Measurements from ENCODE around the gene MAP3K14. TPM values are rescaled to one million over a fixed set of nuclear protein-coding genes. Genes with fewer than 3 reads are reported as not detected.
A peak's percentile ranks its signal among the peaks of the same experiment; 100 is the strongest.

Gene MAP3K14
- total RNA-seq, 1 donor from 2014 or later = 9.2 TPM

DNA sequence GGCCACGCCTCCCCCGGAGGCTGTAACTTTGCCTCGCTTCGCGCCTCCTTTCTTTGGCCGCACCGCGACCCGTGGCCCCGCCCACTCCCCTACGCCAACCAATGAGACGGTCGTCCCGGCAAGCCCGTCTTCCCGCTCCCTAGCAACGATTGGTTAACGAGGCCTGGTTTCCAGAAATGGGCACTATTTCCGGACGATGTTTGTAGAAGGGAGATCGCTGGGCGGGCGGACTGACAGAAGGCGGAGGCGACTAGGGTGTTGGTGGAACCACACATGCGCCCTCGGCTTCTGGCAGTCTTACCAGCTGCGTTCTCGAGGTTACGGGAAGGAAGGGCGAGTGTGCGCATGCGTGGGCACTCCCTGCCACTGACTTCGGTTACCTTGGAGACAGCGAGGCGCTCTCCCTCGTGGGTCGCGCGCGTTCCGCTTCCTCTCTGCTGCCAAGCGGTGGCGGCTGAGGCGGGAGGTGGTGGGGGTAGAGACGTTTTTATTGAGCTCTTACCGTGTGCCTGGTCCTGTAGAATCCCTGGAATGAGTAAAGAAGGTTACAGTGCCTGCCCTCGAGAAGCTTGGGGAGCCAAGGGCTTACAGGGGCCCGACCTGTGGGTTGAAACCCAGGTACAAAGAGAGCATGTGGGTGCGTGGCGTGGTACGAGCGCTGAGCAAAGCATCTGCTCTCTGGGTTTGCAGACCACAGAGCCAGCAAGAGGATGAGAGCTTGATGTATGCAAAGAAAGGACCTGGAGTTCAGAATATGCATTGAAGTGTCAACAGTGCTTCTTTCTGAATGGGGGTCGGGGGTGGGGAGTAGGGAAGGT lies 500 bp upstream of the MAP3K14 start:
- peak; percentile 100 for DNase-seq (ENCODE audit: low read depth)

DNA sequence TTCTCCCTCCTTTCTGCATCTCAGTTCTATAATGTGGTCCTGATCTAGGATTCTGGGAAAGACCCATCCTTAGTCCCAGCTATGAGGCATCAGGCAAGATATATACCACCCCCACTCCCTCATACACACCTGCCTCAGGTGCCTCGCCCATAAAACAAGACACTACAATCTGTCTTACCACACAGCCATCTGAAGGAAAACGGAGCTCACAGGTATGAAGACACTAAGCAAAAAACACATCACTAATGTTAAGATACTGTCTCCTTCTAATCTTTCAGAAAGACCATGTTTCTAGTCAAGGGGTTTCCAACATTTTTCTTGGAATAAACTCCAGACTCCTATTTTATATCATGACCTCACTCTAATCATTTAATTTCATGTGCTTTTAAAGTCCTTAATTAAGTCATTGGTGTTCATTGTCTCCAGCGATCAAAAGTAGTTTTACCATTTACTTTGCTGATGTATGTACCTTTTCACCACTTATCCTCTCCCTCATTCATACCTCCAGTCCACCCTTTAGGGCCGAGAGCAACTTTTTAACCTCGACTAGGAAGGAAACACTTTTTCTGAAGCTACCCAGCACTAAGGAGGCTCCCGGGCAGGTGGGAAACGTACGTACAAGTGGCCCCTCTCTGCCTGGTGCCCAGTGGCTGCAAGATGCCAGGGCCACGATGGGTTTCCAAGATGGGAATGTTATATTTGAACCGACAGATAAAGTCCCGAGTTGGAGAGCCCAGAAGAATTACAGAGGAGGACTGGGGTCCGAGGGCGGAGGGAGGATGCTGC lies 979 bp downstream of the MAP3K14 start:
- DNase-seq (ENCODE audit: low read depth) = no peak

DNA sequence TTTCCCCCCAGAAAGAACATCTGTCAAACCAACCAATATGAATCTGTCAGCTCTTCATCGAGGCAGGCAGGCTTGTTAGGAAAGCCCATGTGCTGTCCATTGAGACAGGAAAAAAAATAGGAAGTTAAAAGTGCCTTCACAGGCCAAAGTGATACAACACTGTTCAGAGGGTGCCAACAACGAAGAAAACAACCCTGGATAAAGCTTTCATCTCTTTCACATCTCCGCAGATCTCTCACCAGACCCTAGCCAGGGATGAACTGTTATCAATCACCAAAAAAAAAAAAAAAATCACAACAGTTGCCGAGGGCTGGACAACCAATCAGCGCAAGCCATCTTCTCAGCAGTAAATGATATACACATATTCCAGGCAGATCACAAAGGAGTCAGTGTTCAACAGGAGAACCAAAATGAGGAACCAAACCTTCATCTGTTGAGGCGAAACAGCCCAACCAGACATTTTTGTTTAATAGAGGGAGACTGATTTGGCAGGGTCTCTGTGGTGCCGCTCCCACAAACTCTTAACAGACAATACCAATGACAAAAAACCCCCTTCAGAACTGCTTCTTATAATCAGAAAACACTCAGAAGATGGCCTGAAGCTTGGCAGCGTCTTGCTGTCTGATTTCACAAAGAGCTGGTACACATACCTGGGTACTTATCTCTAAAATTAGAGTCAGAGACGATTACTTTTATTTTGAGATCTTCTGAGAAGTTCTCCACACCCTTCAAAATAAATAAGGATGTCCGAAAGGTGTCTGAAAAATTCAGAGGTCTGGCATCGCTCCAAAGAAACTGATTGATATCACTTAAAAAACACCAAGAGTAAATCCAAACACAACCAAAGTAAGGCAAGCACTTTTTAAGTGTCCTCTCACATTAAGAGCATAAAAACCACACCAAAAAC lies 1.8 kb downstream of the MAP3K14 start:
- DNase-seq (ENCODE audit: low read depth) = peak; percentile 65

DNA sequence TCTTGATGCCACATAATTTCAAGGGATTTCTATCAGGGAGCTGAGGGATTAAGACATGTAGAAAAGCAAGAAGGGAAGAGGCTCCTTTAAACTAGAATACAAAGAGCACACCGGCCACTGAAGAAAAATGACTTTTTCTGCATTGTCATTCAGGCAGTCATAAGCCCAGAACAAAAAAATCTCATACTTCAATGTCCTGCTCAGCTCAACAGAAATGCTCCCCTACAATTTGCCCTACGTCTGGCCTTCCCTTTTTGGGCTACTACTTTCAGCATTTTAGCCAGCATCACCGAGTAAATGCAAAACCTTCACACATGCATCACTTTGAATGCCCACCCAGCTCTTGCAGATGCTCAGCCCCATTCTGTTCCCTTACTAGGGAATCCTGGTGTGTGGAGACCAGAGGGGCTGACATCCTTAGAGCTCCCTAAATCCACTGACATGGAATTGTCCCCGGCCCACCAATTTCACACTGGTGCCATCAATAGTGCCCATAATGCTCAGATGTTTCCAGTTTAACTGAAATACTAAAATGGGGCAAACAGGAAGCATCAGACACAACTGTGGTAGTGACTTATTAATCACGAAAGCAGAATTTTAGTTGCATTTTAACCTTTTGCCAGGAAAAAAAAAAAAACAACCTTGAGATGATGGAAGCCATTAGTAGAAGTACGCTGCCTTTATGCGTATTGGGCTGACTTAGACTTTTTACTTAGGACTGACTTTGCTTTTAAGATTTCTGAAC lies 2.7 kb downstream of the MAP3K14 start:
- no peak for DNase-seq (ENCODE audit: low read depth)

DNA sequence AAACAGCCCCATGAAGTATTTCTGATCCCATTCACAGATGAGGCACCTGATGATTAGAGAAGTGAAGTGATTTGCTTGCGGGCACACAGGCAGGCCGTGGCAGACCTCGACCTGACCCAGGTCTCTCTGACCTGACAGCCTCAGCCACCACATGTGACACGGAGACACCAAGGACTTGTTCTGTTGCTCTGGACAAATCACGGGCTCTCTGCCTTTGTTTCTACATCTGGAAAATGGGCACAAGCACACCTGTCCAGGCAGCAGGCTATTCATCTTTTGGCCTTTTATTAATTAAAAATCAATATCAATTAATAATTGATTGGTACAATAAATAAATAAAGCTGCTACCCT lies 3.4 kb downstream of the MAP3K14 start:
- no peak for DNase-seq (ENCODE audit: low read depth)

DNA sequence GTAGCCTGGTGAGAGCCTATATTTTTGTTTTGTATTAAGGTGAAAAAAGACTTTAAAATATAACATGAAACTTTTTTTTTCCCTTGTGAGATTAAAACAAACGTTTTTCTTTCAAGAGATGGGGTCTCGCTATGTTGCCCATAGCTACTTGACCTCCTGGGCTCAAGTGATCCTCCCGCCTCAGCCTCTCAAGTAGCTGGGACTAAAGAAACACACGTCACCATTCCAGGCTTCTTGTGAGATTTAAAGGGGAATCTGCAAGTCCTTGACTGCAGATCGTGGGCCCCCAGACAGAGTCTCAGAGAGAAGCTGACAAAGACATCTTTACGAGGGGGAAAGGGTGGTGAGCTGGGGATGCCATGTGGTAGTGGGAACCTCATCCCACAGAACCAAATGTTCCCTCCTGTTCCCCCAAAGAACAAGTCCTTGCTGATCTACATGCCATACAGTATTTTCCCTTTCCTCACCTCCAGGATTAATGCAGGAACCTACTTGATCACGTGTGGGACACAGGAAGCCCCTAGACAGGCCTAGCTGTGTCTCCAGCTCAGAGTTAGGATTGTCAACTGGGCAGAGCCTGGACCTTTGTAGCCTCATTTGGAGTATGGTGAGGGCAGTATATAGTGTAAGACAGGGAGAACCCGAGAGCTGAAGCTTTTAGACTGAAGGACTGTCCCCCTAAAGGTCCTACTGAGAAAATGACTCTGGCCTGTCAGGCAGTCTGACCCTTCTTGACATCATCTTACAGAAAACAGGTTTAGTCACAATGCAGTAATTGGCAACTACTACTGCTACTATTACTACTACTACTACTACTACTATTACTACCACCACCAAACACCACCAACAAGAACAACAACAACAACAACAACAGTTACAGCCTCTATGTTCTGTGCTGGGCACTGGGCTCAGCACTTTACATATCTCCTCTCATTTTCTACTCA lies 4.1 kb downstream of the MAP3K14 start:
- no peak for DNase-seq (ENCODE audit: low read depth)

DNA sequence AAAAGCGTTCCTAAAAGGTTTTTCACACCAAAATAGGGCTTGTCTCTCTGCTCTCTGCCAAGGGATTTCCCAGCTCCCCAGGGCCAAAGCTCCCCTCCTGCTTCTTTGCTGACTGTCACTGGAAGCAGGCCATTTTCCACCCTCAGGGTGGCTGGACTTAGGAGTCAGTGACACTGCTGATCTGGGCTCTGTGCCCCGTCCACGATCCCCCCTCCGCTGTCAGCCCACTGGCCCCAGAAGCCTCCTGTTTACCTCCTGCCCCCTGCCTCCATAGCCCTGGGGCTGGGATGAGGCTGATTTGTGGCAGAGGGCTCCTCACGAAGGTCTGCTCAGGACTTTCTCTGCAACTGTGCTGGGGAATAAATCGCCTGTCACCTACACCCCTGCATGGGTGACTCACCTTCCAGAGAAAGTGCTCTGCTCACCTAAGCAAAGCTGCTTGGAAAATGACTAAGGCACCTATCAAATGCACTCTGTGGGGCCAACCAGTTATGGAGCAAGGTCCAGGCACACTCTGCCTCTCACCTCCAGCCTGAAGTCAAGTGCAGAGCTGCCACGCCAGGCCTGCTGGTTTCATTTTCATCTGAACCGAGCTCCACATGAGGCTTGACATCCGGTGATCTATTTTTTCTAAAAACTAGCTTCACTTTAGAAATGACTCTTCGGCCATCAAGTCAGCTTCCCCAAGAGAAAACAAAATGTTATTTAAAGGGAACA lies 4.9 kb downstream of the MAP3K14 start:
- peak; percentile 47 for DNase-seq (ENCODE audit: low read depth)

DNA sequence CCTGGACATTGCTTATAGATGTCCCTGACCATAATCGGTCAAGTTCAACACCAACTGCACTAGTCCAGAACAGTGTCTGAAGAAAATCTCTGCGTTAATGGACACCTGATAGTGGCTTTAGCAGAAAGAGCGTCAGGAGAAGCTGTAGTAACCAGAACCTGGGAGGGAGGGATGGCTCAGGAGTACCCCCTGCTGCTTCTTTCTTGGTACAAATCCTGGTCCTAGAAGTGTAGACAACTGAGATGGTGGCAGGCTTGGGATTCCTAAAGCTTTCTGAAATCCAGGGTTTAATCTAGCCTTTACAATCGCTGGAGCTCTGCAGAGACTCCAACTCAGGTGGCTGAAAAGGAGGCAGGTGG lies 5.4 kb downstream of the MAP3K14 start:
- peak; percentile 57 for DNase-seq (ENCODE audit: low read depth)

DNA sequence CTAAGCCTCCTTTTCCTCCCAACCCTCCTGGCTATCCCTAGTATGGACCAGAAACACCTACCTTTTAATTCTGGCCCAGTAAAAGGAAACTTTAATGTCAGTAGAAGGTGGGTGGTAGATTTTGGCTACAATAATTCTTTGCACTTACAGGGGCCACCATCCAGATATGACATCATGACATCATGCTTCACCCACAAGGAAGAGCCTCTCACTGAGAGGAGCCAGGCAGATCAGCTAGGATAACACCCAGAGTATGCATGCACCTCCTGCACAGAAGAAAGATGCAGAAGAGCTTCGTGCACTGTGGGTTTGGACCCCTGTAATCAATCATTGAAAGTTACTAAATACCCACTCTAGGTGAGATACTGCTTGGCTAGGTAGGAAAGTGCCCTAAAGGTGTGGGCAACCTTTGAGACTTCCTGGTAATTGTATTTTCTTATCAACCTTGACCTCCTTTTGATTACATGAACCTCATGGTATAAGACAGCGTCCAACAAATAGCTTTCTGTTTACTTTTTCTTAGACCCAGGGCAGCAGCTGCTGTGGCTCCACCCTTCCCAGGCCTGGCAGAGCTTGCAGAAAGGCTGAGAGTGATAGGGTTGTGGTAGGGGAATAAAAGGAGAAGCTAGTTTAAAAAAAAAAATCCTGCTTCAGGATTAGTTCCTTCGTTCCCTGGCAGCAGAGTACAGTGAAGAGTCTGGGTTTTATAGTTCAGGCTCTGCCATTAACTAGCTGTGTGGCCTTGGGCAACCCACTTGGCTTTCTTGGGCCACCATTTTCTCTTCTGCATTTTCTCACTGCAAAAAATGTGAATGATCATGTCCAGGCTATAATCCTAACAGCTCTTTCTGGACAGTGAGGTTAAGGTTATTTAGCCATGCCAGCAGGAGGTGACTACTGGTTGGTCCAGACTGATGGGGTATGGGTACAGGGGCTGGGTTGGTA lies 6.2 kb downstream of the MAP3K14 start:
- peak; percentile 91 for DNase-seq (ENCODE audit: low read depth)

DNA sequence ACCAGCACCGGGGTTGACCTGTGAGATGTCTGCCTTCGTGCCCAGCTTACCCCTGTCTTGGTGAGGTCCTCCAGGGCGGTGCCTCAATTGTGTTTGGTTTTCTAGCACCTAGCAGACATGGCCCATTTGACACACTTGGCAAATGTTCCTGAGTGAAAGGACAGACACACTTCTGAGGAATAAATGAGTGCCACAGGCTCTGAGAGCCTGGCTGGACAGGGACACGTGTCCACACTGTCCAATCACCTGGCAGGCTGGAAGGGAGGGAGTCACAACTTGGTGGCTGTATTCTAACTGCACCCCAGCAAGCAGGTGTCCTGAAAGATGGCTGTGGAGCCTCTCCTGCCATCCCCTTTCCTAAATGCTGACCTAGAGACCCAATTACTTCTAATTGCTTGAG lies 7.4 kb downstream of the MAP3K14 start:
- no peak for DNase-seq (ENCODE audit: low read depth)

DNA sequence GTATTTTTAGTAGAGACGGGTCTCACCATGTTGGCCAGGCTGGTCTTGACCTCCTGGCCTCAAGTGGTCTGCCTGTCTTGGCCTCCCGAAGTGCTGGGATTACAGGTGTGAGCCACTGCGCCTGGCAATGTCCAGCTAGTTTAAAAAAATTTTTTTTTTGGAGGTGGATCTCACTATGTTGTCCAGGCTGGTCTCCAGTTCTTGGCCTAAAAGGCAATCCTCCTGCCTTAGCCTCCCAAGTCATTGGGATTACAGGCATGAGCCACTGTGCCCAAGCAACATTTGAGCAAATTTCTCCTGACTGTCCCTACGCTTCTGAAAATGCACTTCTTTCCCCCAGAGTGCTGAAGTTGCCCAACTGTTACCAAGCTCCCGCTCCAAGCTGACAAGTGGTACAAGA lies 8.0 kb downstream of the MAP3K14 start:
- no peak for DNase-seq (ENCODE audit: low read depth)

DNA sequence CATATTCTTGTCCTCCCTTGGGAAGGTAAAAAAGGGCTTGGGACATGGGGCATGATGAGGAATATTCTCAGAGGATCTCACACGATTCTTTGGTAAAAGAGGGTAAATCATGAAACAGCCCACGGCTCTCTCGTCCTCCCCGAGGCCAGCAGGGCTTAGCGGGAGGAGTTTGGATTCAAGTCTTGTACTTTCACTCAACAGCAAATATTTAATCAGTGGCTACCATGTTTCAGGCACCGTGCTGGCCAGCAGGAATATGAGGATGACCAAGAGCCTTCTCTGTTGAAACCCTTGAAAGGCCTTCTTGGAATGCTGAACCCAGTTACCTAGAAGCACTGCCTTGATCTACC lies 8.8 kb downstream of the MAP3K14 start:
- DNase-seq (ENCODE audit: low read depth) = no peak

DNA sequence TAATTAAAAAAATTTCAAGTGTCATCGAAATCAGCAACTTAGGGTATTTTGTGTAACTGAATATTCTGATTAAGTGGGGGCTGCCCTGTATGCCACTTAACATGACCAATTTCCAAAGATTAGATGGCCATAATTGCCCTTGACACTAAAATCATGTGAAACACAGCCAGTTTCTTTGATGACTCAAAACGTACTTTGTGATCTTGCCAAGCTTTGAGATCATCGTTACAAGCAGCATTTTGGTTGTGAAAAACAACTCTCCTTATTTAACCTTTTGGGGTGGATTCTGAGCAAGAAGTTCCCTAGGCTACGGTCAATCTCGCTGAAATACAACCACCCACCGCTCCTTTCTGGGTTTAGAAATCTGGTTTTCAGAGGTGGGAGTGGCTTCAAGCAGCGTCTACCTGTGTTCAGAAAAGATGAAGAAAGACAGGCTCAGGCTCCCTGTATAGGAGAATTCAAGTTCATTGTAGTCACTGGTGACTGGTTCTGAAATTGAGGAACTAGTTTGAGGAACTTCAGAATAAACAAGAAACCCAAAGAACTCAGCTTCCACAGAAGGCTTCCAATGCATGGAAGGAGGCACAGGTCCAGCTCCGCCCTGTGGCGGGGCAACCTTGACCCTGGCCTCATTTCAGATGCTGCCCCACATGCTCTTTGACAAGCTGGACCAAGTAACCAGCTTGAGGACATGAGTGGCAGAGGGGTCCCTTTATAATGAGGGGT lies 9.4 kb downstream of the MAP3K14 start:
- DNase-seq (ENCODE audit: low read depth) = peak; percentile 81

DNA sequence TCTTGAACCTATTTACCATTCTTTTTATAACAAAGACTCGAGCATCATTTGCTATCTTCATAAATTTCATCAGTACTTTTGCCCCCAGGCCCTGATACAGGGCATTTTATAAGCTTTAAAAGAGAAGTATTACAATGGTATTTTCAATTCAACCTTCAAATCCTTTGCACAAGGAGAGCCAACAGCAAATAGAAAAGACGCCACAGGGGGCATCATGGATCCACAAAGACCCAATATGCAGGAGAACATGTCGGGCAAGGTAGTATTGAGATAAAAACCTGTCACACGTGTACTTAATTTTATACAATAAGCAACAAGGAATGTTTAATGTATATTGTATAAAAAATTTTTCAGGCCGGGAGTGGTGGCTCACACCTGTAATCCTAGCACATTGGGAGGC lies 10.2 kb downstream of the MAP3K14 start:
- peak; percentile 28 for DNase-seq (ENCODE audit: low read depth)

DNA sequence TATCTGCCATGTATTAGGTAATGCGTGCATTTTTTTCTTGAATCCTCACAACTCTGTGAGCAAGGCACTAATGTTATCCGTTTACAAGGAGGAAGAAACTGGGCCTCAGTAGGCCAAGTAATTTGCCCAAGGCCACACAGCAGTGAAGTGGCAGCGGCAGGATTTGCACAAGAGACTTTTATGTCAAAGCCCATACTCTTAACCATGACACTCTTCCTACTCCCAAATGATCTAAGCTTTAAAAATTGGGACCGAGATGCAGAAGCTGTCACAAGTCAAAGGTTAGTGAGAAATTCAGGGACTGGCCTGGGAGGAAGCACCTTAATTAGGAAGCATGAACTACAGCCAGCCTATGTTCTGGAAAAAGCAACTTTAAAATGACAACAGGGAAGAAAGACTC lies 10.7 kb downstream of the MAP3K14 start:
- no peak for DNase-seq (ENCODE audit: low read depth)

DNA sequence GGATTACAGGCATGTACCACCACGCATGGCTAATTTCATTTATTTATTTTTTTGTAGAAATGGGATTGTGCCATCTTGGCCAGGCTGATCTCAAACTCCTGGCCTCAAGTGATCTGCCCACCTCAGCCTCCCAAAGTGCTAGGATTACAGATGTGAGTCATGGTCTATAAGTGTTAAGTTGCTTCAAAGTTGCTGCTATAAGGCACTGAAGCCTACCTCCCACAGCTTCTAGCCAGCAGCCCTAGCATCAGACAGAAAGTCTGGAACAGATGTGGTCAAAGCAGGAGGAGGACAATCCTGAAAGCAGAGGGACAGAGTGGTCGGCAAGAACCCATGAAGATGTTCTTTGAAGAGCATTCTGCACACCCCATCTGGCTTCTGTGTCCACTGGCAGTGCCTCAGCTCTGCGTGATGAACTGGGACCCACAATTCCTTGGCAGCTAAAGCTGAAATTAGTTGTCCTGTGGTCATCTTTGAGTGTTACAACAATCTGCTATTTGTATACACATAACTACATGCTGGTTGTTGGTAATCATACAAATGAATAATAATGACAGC lies 11.2 kb downstream of the MAP3K14 start:
- DNase-seq (ENCODE audit: low read depth) = peak; percentile 64

DNA sequence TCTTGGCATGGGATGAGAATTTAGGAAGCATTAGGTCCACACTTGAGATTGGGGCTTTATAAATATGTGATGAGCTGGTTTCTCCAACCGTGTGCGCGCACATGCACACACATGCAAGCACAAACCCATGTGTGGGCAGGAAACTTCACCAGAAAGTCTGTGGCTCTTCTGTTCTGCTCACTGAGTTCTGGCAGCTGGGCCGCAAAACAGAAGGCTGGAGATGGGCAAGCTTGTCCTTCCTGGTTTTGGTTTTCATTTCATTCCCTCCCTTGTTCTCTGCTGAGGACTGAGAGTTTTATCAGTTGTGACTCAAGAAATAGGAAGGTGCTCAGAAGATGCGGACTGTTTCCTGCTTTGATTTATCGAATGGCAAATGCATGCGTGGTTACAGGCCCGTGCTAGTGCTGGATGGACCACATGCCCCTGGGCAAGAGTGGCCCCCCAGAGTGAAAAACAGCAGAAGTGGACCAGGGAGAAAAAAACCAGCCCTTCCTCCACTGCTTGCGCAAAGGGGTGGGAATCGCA lies 14.1 kb downstream of the MAP3K14 start:
- peak; percentile 75 for DNase-seq (ENCODE audit: low read depth)
